Coronary artery (tissue), 2 donors: ENCODE measurements around the gene P2RY2.
"Not testable (repeated sequence)": the region's sequence is repeated elsewhere in the genome, so short reads cannot be mapped to it uniquely, and the experiment has no call there.

ENCODE experiments used
- DNase-seq: peaks from one replicate; pipeline ENCODE4 v3.0.0-alpha.2; 2017; ENCODE audit warnings: low spot score
- H3K27ac ChIP-seq, 2 donors: fragments of 200-600 bp; sonication (generic); one replicate each; pipeline ENCODE4 v1.5.1; 2016 to 2019
- H3K4me3 ChIP-seq: fragments of 200-600 bp; sonication (generic); 2 replicates; pipeline ENCODE4 v1.5.1; 2016; ENCODE audit warnings: mild to moderate bottlenecking, moderate library complexity
- TF ChIP-seq, protein P1 (sequence below): fragments of 200-600 bp; sonication (generic); IDR thresholded peaks from one replicate; pipeline ENCODE4 v1.5.1; 2019; ENCODE audit warnings: antibody characterized with exemption

The P2RY2 gene

GRCh38 chr11:73193251-73194033 is 24.6 kb upstream of the P2RY2 start:
- DNase-seq: no peak
- H3K4me3 ChIP-seq: no peak overlapping the region
- TF ChIP-seq, protein P1, sequence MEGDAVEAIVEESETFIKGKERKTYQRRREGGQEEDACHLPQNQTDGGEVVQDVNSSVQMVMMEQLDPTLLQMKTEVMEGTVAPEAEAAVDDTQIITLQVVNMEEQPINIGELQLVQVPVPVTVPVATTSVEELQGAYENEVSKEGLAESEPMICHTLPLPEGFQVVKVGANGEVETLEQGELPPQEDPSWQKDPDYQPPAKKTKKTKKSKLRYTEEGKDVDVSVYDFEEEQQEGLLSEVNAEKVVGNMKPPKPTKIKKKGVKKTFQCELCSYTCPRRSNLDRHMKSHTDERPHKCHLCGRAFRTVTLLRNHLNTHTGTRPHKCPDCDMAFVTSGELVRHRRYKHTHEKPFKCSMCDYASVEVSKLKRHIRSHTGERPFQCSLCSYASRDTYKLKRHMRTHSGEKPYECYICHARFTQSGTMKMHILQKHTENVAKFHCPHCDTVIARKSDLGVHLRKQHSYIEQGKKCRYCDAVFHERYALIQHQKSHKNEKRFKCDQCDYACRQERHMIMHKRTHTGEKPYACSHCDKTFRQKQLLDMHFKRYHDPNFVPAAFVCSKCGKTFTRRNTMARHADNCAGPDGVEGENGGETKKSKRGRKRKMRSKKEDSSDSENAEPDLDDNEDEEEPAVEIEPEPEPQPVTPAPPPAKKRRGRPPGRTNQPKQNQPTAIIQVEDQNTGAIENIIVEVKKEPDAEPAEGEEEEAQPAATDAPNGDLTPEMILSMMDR: no peak
- H3K27ac ChIP-seq: no peak overlapping the region

- Histone ChIP-seq H3K27ac (no peak overlapping the region), H3K4me3 (no peak overlapping the region)
- no peak for DNase-seq
- TF ChIP-seq, protein P1: no peak
Measured at GRCh38 chr11:73194034-73194507, 24.0 kb upstream of the P2RY2 start.

DNA sequence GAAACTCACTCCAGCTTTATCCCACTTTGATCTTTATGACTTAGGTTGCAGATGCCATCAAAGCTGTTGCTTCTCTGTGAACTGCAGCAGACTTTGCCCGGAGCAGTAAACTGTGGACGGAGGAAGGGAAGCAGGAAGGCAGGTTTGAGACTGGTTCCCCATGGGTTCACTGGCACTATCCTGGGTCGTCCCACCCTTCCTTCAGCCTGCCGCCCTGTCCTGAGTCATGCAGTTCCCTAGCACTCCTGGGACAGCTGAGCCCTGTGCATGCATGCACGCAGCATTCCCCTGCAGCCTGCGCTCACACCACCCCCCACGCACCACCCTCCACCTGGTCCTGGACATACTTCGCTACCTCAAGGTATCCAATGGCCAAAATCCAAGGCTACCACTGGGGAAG is 23.5 kb upstream of the P2RY2 start:
- TF ChIP-seq, protein P1: no peak
- no peak for DNase-seq
- H3K27ac ChIP-seq: no peak overlapping the region
- H3K4me3 ChIP-seq: no peak overlapping the region

- Histone ChIP-seq H3K4me3 (no peak overlapping the region), H3K27ac (no peak overlapping the region)
- TF ChIP-seq, protein P1: no peak
- DNase-seq: no peak
Measured at GRCh38 chr11:73195191-73196007, 22.7 kb upstream of the P2RY2 start.

GRCh38 chr11:73196576-73196975 is 21.5 kb upstream of the P2RY2 start:
- Histone ChIP-seq H3K4me3 (no peak overlapping the region), H3K27ac (no peak overlapping the region)
- TF ChIP-seq, protein P1: no peak
- DNase-seq: no peak

- Histone ChIP-seq H3K27ac (no peak overlapping the region), H3K4me3 (no peak overlapping the region)
- DNase-seq: no peak
- TF ChIP-seq, protein P1: no peak
Measured at GRCh38 chr11:73197348-73197747, 20.7 kb upstream of the P2RY2 start.

GRCh38 chr11:73197787-73198186 is 20.3 kb upstream of the P2RY2 start:
- not testable (repeated sequence) for H3K27ac ChIP-seq, DNase-seq, H3K4me3 ChIP-seq
